Measurements from ENCODE around the gene MOCS1.

DNA sequence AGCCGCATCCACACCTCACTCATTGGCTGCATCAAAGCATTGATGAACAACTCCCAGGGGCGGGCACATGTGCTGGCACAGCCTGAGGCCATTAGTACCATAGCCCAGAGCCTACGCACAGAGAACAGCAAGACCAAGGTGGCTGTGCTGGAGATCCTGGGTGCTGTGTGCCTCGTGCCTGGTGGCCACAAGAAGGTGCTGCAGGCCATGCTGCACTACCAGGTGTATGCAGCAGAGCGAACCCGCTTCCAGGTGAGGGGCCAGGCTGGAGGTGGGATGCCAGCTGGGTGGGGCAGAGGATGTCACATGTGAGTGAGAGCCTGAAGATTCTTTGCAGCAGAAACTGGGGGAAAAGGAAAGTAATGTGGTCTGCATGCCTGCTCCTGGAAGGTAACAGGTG is 66.7 kb downstream of the MOCS1 start:
- TF ChIP-seq, protein P1, sequence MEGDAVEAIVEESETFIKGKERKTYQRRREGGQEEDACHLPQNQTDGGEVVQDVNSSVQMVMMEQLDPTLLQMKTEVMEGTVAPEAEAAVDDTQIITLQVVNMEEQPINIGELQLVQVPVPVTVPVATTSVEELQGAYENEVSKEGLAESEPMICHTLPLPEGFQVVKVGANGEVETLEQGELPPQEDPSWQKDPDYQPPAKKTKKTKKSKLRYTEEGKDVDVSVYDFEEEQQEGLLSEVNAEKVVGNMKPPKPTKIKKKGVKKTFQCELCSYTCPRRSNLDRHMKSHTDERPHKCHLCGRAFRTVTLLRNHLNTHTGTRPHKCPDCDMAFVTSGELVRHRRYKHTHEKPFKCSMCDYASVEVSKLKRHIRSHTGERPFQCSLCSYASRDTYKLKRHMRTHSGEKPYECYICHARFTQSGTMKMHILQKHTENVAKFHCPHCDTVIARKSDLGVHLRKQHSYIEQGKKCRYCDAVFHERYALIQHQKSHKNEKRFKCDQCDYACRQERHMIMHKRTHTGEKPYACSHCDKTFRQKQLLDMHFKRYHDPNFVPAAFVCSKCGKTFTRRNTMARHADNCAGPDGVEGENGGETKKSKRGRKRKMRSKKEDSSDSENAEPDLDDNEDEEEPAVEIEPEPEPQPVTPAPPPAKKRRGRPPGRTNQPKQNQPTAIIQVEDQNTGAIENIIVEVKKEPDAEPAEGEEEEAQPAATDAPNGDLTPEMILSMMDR (IDR thresholded peaks at IDR 0.05), result no peak
- no peak for TF ChIP-seq POLR2A (IDR thresholded peaks at IDR 0.05)

Measured in thyroid gland (tissue), 4 donors.